ENCODE measurements around the gene DCDC2C. TPM values are rescaled to one million over a fixed set of nuclear protein-coding genes. Genes with fewer than 3 reads are reported as not detected.
"Not testable (repeated sequence)": the region's sequence is repeated elsewhere in the genome, so short reads cannot be mapped to it uniquely, and the experiment has no call there.

DCDC2C gene
- total RNA-seq, 1 donor from 2014 or later = not detected

GRCh38 chr2:3656762-3657721 is 46.3 kb upstream of the DCDC2C start:
- intact Hi-C loops (cut with micrococcal nuclease) = no loop called here
- no peaks in the 10 kb centered on the region for H3K9me3 Mint-ChIP-seq
- no peak overlapping the region for H3K4me3 Mint-ChIP-seq
- H3K27me3 Mint-ChIP-seq = peaks cover 3% of the 10 kb centered on the region
- no peak overlapping the region for H3K27ac Mint-ChIP-seq
- TF ChIP-seq CTCF (IDR thresholded peaks at IDR 0.05) = no peak
- ATAC-seq (ENCODE audit: low read depth) (no peak), DNase-seq (no peak)
- H3K36me3 Mint-ChIP-seq (ENCODE audit: low read depth) = no peaks in the 10 kb centered on the region
- ChIA-PET CTCF (no interaction called here), POLR2A (no interaction called here)
- H3K4me1 Mint-ChIP-seq = peaks cover 29% of the 10 kb centered on the region

GRCh38 chr2:3657881-3658280 is 45.5 kb upstream of the DCDC2C start, which contains the start of gene ALLC:
ALLC (plus strand) TSS chr2:3658200; CDS start chr2:3671158, 12,958 bp downstream.
- Mint-ChIP-seq H3K36me3 (ENCODE audit: low read depth) (no peaks in the 10 kb centered on the region), H3K27ac (no peak within 1 kb of the TSS), H3K9me3 (no peaks in the 10 kb centered on the region), H3K4me1 (peaks cover 27% of the 10 kb centered on the region), H3K4me3 (no peak within 1 kb of the TSS), H3K27me3 (peaks cover 3% of the 10 kb centered on the region)
- DNase-seq = no peak
- ChIA-PET CTCF (no interaction called here), POLR2A (no interaction called here)
- TF ChIP-seq CTCF (IDR thresholded peaks at IDR 0.05) = no peak
- intact Hi-C loops (cut with micrococcal nuclease) = no loop called here
- ATAC-seq (ENCODE audit: low read depth) = no peak

- ChIA-PET POLR2A (no interaction called here), CTCF (no interaction called here)
- H3K4me3 Mint-ChIP-seq = no peak overlapping the region
- intact Hi-C loops (cut with micrococcal nuclease) = no loop called here
- H3K9me3 Mint-ChIP-seq = no peaks in the 10 kb centered on the region
- H3K27ac Mint-ChIP-seq = no peak overlapping the region
- H3K27me3 Mint-ChIP-seq = peaks cover 3% of the 10 kb centered on the region
- DNase-seq (no peak), ATAC-seq (ENCODE audit: low read depth) (no peak)
- peaks cover 27% of the 10 kb centered on the region for H3K4me1 Mint-ChIP-seq
- no peaks in the 10 kb centered on the region for H3K36me3 Mint-ChIP-seq (ENCODE audit: low read depth)
- no peak for TF ChIP-seq CTCF (IDR thresholded peaks at IDR 0.05)
These were observed 43.6 kb upstream of the DCDC2C start for GRCh38 chr2:3659447-3660432.

GRCh38 chr2:3660640-3661039 is 42.7 kb upstream of the DCDC2C start:
- intact Hi-C loops (cut with micrococcal nuclease); H3K36me3 Mint-ChIP-seq (ENCODE audit: low read depth); H3K9me3 Mint-ChIP-seq; POLR2A ChIA-PET; H3K27me3 Mint-ChIP-seq; H3K4me3 Mint-ChIP-seq; DNase-seq; ATAC-seq (ENCODE audit: low read depth): not testable (repeated sequence)
- peak overlapping the region; percentile 4 for H3K27ac Mint-ChIP-seq
- peaks cover 27% of the 10 kb centered on the region for H3K4me1 Mint-ChIP-seq
- CTCF ChIA-PET = interaction anchor here (1.5 kb wide), 1 partner anchor 9 kb away, joined by 6 read pairs; no protein-coding TSS in a partner anchor

- ChIA-PET POLR2A (no interaction called here), CTCF (interaction anchor here (0.7 to 1.5 kb wide), 2 partner anchors 9 to 238 kb away, joined by 3 to 6 read pairs; no protein-coding TSS in a partner anchor)
- DNase-seq = no peak
- ATAC-seq (ENCODE audit: low read depth) = no peak
- Mint-ChIP-seq H3K4me1 (peaks cover 27% of the 10 kb centered on the region), H3K27ac (peak overlapping the region; percentile 50), H3K36me3 (ENCODE audit: low read depth) (no peaks in the 10 kb centered on the region), H3K27me3 (peaks cover 3% of the 10 kb centered on the region), H3K9me3 (no peaks in the 10 kb centered on the region), H3K4me3 (no peak overlapping the region)
- no peak for TF ChIP-seq CTCF (IDR thresholded peaks at IDR 0.05)
- intact Hi-C loops (cut with micrococcal nuclease) = no loop called here
These were observed 42.2 kb upstream of the DCDC2C start for GRCh38 chr2:3661149-3661660.

Measured in activated B cell treated with CpG ODN at 0.5 μM for 24 hours (primary cell).